ENCODE measurements around the gene CDC27.
"Not testable (repeated sequence)": the region's sequence is repeated elsewhere in the genome, so short reads cannot be mapped to it uniquely, and the experiment has no call there.

The CDC27 gene

DNA sequence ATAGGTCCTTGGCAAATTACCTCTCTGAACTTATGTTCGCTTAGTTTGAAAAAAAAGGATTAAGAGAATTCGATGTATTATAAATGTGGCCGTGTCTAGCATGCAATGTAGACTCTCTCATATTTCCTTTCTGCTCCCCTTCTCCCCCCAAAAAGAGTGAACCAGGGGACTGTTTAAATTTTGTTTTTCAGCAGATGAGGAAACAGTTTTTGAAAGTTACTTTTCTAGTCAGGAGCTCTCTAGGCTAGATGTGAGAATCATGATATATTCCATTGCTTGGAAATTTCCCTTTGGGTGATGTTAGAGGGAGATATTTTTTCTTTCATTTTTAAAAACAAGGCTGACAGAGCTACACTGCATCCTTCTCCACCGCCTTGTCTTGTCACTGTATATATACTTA lies 1.1 kb upstream of the CDC27 start:
- in situ Hi-C loops (cut with HindIII; ENCODE audit: low sequenced_read_pairs): no loop called here
- no peak overlapping the region for H3K4me3 ChIP-seq (ENCODE audit: low read depth, low read length)
- TF ChIP-seq, protein P1, sequence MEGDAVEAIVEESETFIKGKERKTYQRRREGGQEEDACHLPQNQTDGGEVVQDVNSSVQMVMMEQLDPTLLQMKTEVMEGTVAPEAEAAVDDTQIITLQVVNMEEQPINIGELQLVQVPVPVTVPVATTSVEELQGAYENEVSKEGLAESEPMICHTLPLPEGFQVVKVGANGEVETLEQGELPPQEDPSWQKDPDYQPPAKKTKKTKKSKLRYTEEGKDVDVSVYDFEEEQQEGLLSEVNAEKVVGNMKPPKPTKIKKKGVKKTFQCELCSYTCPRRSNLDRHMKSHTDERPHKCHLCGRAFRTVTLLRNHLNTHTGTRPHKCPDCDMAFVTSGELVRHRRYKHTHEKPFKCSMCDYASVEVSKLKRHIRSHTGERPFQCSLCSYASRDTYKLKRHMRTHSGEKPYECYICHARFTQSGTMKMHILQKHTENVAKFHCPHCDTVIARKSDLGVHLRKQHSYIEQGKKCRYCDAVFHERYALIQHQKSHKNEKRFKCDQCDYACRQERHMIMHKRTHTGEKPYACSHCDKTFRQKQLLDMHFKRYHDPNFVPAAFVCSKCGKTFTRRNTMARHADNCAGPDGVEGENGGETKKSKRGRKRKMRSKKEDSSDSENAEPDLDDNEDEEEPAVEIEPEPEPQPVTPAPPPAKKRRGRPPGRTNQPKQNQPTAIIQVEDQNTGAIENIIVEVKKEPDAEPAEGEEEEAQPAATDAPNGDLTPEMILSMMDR (IDR thresholded peaks at IDR 0.05; ENCODE audit: low read depth, low read length, missing control alignments): no peak

DNA sequence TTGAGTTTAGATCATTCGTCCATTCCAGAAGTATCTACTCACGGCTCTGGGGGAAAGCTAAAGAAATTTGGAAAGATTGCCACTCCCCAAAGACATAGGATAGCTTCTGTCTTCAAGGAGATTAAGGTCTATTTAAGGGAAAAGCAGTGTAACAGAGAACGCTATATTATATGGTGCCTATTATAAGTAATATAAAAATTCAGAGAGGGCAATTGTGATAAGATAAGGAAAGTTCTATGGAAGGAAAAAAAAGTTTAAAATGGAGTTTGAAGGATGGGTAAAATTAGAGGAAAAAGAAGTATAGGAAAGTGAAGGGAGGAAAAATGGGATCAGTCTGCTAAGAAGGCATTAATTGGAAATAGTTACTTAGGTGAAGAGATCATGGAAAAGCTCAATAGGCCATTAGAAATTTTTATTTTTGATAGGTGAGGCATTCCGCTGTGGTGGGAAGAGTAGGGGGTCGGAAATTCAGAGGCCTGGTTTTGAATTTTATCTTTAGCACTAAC lies 690 bp upstream of the CDC27 start:
- peak overlapping the region; percentile 64 for H3K4me3 ChIP-seq (ENCODE audit: low read depth, low read length)
- TF ChIP-seq, protein P1 (IDR thresholded peaks at IDR 0.05; ENCODE audit: low read depth, low read length, missing control alignments): no peak
- DNase-seq (ENCODE audit: low read depth): no peak
- in situ Hi-C loops (cut with HindIII; ENCODE audit: low sequenced_read_pairs): no loop called here

More for the DNA sequence above, 1.1 kb upstream of the CDC27 start:
- no peak for DNase-seq (ENCODE audit: low read depth)

DNA sequence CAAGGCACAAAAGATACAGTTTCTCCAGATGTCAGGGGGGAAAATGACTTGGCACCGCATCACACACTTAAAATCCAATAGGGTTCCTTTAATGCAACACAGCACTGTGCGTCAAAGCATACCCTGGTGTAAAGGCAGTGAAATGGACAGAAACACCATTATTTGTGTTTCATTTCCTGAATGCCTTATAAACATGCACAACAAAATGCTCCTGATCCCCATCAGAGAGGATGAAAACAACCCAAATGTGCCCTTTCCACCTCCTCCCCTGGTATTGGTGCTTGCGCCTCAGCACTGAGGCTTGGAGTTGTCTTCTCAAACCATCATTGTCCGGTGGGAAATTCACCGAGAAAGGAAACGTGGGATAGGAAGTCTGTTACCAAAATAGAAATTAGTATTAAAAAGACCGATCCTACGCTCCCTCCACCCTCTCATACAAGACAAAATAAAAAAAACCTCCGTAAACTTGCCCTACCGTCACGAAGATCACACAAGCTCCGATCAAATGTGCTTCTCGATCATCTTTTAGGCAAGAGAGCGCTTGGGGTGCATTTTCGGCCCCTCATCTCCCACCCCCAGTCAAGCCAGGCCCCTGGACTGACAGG lies 722 bp downstream of the CDC27 start:
- no peak for DNase-seq (ENCODE audit: low read depth)
- peak overlapping the region; percentile 64 for H3K4me3 ChIP-seq (ENCODE audit: low read depth, low read length)
- in situ Hi-C loops (cut with HindIII; ENCODE audit: low sequenced_read_pairs): no loop called here
- TF ChIP-seq, protein P1 (IDR thresholded peaks at IDR 0.05; ENCODE audit: low read depth, low read length, missing control alignments): no peak

DNA sequence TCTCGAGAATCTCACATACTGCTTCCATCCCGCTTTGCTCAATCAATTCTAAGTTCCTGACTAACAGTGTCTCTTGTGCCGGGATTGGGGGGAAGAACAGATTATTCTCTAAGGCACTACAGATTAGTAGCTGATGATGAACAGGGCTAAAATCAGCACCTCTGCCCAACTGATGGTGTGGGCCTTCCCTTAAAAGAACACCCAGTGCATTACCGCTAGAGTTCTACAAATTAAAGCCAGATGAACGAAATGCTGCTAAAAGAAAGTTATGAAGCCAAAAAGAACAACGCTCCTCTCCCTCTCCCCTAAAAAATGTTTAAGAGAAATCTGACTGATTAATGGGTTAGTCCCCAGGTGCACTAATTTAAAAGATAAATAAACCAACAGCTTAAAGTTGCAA lies 4.4 kb downstream of the CDC27 start:
- no peak for DNase-seq (ENCODE audit: low read depth)
- no peak overlapping the region for H3K4me3 ChIP-seq (ENCODE audit: low read depth, low read length)
- in situ Hi-C loops (cut with HindIII; ENCODE audit: low sequenced_read_pairs): no loop called here
- TF ChIP-seq, protein P1 (IDR thresholded peaks at IDR 0.05; ENCODE audit: low read depth, low read length, missing control alignments): no peak

DNA sequence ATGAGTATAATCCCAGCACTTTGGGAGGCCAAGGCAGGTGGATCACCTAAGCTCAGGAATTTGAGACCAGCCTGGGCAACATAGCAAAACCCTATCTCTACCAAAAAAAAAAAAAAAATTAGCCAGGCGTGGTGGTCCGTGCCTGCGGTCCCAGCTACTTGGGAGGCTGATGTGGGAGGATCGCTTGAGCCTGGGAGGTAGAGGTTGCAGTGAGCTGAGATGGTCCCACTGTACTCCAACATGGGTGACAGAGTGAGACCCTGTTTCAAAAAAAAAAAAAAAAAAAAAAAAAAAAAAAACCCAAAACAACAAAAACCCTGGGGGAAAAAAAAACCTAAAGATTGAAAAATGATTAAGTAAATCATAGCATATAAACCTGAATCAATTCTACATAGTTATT lies 8.1 kb downstream of the CDC27 start:
- in situ Hi-C loops (cut with HindIII; ENCODE audit: low sequenced_read_pairs); DNase-seq (ENCODE audit: low read depth); H3K4me3 ChIP-seq (ENCODE audit: low read depth, low read length): not testable (repeated sequence)

DNA sequence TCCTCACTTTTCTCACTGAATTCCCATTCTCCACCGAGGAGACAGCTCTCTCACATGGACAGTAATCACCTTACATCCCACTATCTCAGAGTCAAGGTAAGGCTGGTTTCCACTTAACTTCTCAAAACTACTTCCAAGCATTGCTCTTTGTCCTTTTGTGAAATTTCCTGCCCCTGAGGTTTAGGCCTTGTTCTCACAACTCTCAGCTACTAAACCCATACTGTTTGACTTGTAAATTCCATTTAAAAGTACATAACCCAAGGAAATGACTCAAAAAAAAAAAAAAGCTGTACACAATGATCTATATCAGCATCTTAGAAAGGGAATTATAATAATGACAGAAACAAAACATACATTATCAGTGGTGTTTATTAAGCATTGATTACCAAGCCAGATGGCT lies 8.8 kb downstream of the CDC27 start:
- TF ChIP-seq, protein P1 (IDR thresholded peaks at IDR 0.05; ENCODE audit: low read depth, low read length, missing control alignments): no peak
- no peak overlapping the region for H3K4me3 ChIP-seq (ENCODE audit: low read depth, low read length)
- in situ Hi-C loops (cut with HindIII; ENCODE audit: low sequenced_read_pairs): no loop called here
- no peak for DNase-seq (ENCODE audit: low read depth)

DNA sequence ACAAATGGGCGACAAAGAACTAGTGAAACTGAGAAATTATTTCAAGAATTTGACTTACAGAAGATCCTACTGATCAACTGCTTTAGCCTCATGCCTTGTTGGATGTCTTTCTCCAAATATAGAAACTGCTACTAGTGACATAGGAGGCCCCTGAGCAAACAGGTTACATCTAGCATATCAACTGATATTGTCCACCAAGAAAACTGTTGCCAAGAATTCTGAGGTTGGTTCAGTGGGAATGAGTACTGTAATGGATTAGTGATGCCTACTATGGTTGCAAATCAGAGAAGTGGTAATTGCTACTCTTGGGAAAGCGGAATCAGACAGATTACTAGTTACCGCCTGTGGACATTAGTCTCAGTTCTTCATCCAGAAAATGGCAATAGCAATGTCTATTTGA lies 10.0 kb downstream of the CDC27 start:
- in situ Hi-C loops (cut with HindIII; ENCODE audit: low sequenced_read_pairs): no loop called here
- TF ChIP-seq, protein P1 (IDR thresholded peaks at IDR 0.05; ENCODE audit: low read depth, low read length, missing control alignments): no peak
- DNase-seq (ENCODE audit: low read depth): no peak
- no peak overlapping the region for H3K4me3 ChIP-seq (ENCODE audit: low read depth, low read length)

All from astrocyte of the cerebellum (primary cell).